ENCODE measurements around the gene THAP6. TPM values are rescaled to one million over a fixed set of nuclear protein-coding genes. Genes with fewer than 3 reads are reported as not detected.

Gene THAP6
- total and polyA plus RNA-seq, 12 donors = 4.2 to 54.4 (median 18.7) TPM

GRCh38 chr4:75557696-75558095 lies 43.4 kb downstream of the THAP6 start:
- no peaks in the 10 kb centered on the region for H3K27me3 ChIP-seq
- no peak for TF ChIP-seq POLR2A (IDR thresholded peaks at IDR 0.05)
- no peak for TF ChIP-seq CTCF (IDR thresholded peaks at IDR 0.05)
- 72 to 88% (median 81%) methylated on average over 8 of the region's 8 CpGs for WGBS, 4 donors
- H3K36me3 ChIP-seq (replicated peaks in 1 of 2) = no peaks in the 10 kb centered on the region
- H3K9me3 ChIP-seq (replicated peaks in 1 of 3) = no peaks in the 10 kb centered on the region
- no peak overlapping the region for H3K27ac ChIP-seq
- intact Hi-C loops (cut with DNase I) = no loop called here
- no peaks in the 10 kb centered on the region for H3K4me1 ChIP-seq (replicated peaks in 1 of 2)
- H3K4me3 ChIP-seq = no peak overlapping the region
- DNase-seq = no peak

GRCh38 chr4:75561789-75562188 lies 47.5 kb downstream of the THAP6 start:
- Histone ChIP-seq H3K4me3 (no peak overlapping the region), H3K9me3 (replicated peaks in 1 of 3) (no peaks in the 10 kb centered on the region), H3K4me1 (replicated peaks in 1 of 2) (no peaks in the 10 kb centered on the region), H3K36me3 (replicated peaks in 1 of 2) (no peaks in the 10 kb centered on the region), H3K27ac (no peak overlapping the region), H3K27me3 (no peaks in the 10 kb centered on the region)
- DNase-seq = no peak
- WGBS, 4 donors = 63 to 72% (median 68%) methylated on average over 8 of the region's 8 CpGs
- TF ChIP-seq POLR2A (IDR thresholded peaks at IDR 0.05) (no peak), CTCF (IDR thresholded peaks at IDR 0.05) (no peak)
- intact Hi-C loops (cut with DNase I) = no loop called here

- no peaks in the 10 kb centered on the region for H3K36me3 ChIP-seq (replicated peaks in 1 of 2)
- intact Hi-C loops (cut with DNase I) = no loop called here
- TF ChIP-seq POLR2A (IDR thresholded peaks at IDR 0.05) = no peak
- no peak for TF ChIP-seq CTCF (IDR thresholded peaks at IDR 0.05)
- H3K4me1 ChIP-seq (replicated peaks in 1 of 2) = no peaks in the 10 kb centered on the region
- no peaks in the 10 kb centered on the region for H3K27me3 ChIP-seq
- no peak overlapping the region for H3K27ac ChIP-seq
- no peaks in the 10 kb centered on the region for H3K9me3 ChIP-seq (replicated peaks in 1 of 3)
- DNase-seq = no peak
- 75 to 84% (median 79%) methylated on average over 11 of the region's 11 CpGs for WGBS, 4 donors
- no peak overlapping the region for H3K4me3 ChIP-seq
Observed at GRCh38 chr4:75564023-75564422, 49.8 kb downstream of the THAP6 start.

GRCh38 chr4:75565481-75565880 lies 51.2 kb downstream of the THAP6 start:
- Histone ChIP-seq H3K36me3 (replicated peaks in 1 of 2) (no peaks in the 10 kb centered on the region), H3K9me3 (replicated peaks in 1 of 3) (no peaks in the 10 kb centered on the region), H3K4me1 (replicated peaks in 1 of 2) (no peaks in the 10 kb centered on the region), H3K4me3 (no peak overlapping the region), H3K27ac (no peak overlapping the region), H3K27me3 (no peaks in the 10 kb centered on the region)
- intact Hi-C loops (cut with DNase I) = no loop called here
- TF ChIP-seq CTCF (IDR thresholded peaks at IDR 0.05) (no peak), POLR2A (IDR thresholded peaks at IDR 0.05) (no peak)
- no peak for DNase-seq

Measured in adrenal gland (tissue), 12 donors.